ENCODE data around the gene CSNK1D.

Gene CSNK1D

DNA sequence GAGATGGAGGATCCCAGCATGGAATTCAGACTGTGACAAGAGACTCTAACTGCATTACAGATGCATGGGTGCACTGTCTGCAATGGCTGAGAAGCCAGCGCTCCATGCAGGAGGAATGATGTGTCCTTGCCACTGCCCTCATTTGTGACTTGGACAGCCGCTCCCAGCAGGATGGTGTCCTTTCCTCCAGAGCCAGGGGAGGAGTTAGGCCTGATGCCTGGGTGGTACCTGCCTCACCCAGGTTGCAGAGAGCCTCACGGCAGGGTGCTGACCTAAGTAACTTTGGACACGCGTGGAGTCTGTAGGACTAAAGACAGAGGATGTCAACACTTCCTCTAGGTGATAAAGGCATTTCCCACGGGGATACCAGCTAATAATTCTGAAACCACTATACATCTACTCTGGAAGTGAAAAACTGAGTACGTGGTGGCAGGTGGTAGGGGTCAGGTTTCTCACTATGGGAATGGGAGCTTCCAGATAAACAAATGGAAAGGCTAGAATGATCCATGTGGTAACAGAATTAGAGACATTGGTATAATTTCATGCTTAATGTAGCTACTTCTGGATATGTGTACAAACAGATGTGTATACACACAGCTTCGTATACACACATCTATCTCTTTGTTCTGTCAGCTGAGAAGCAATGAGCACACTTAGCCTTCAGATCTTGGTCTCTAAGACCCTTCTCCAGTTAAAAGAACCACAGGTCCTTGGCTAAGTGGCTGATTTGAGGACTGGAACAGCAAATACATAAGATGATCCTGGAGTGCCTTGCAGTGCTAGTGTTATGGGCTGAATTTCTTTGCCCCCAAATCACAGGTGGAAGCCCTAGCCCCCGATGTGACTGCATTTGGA is 13.7 kb upstream of the CSNK1D start:
- H3K4me1 ChIP-seq (ENCODE audit: control insufficient read depth, insufficient read depth, low read length) = peaks cover 49% of the 10 kb centered on the region
- H3K36me3 ChIP-seq (ENCODE audit: insufficient read depth, low read length) = no peaks in the 10 kb centered on the region
- H3K9me3 ChIP-seq (replicated peaks; ENCODE audit: low read length) = no peaks in the 10 kb centered on the region
- H3K4me2 ChIP-seq (ENCODE audit: low read length) = peak overlapping the region; percentile 54
- H3K27me3 ChIP-seq (ENCODE audit: control insufficient read depth, insufficient read depth, low read length) = no peaks in the 10 kb centered on the region
- H3K4me3 ChIP-seq (ENCODE audit: low read length) = peak overlapping the region; percentile 33
- peak overlapping the region; percentile 56 for H3K9ac ChIP-seq (ENCODE audit: low read depth, low read length)

DNA sequence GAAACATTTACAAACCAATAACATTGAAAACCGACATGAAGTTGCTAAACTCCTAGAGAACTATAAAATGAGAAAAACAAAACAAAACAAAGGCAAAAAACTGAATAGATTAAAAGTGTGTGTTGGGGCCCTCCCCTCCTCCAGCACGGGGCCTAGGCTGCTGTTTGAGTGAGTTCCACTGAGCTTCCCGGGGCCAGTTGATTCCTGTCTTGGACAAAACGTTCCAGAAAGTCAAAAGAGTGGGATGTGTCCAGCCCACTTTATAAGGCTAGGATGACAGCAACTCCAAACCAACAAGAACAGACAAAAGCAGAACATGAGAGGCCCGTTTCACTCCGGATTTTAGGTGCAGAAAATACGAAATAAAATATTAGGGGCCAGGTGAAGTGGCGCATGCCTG is 11.6 kb upstream of the CSNK1D start:
- Histone ChIP-seq H3K36me3 (ENCODE audit: insufficient read depth, low read length) (no peaks in the 10 kb centered on the region), H3K27me3 (ENCODE audit: control insufficient read depth, insufficient read depth, low read length) (no peaks in the 10 kb centered on the region), H3K4me2 (ENCODE audit: low read length) (no peak overlapping the region), H3K4me3 (ENCODE audit: low read length) (no peak overlapping the region), H3K9ac (ENCODE audit: low read depth, low read length) (no peak overlapping the region), H3K4me1 (ENCODE audit: control insufficient read depth, insufficient read depth, low read length) (peaks cover 55% of the 10 kb centered on the region), H3K9me3 (replicated peaks; ENCODE audit: low read length) (no peaks in the 10 kb centered on the region)

DNA sequence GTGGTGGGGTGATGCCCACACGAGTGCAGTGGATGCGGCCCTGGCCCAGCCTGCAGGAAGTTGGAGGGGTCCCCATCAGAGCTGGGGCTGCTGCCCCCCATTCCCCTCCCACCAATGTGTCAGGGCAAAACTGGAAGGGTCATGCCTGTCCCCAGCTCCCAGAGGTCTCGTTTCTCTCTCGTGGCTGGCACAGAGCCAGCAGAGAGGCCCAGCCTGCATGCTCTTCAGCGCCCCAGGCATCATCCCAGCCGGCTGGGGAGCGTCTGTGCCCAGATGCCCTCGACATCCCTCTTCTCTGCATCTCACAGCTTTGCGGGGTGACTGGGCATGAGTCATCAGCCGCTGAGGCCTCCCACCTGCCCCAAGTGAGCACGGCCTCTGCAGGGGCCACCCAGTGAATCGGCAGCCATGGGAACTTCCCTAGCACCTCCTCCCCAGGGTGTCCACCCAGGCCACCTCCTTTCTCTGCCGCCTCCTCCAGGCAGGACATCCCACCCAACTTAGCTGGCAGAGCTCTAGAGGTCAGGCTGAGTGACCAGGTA is 9.8 kb upstream of the CSNK1D start:
- H3K9me3 ChIP-seq (replicated peaks; ENCODE audit: low read length) = no peaks in the 10 kb centered on the region
- peaks cover 46% of the 10 kb centered on the region for H3K4me1 ChIP-seq (ENCODE audit: control insufficient read depth, insufficient read depth, low read length)
- no peaks in the 10 kb centered on the region for H3K36me3 ChIP-seq (ENCODE audit: insufficient read depth, low read length)
- H3K27me3 ChIP-seq (ENCODE audit: control insufficient read depth, insufficient read depth, low read length) = no peaks in the 10 kb centered on the region
- peak overlapping the region; percentile 20 for H3K4me3 ChIP-seq (ENCODE audit: low read length)
- peak overlapping the region; percentile 30 for H3K9ac ChIP-seq (ENCODE audit: low read depth, low read length)
- peak overlapping the region; percentile 42 for H3K4me2 ChIP-seq (ENCODE audit: low read length)

GRCh38 chr17:82282239-82283207 is 9.0 kb upstream of the CSNK1D start:
- Histone ChIP-seq H3K27me3 (ENCODE audit: control insufficient read depth, insufficient read depth, low read length) (no peaks in the 10 kb centered on the region), H3K4me1 (ENCODE audit: control insufficient read depth, insufficient read depth, low read length) (peaks cover 38% of the 10 kb centered on the region), H3K4me3 (ENCODE audit: low read length) (peak overlapping the region; percentile 20), H3K36me3 (ENCODE audit: insufficient read depth, low read length) (no peaks in the 10 kb centered on the region), H3K9ac (ENCODE audit: low read depth, low read length) (peak overlapping the region; percentile 30), H3K4me2 (ENCODE audit: low read length) (peak overlapping the region; percentile 42), H3K9me3 (replicated peaks; ENCODE audit: low read length) (no peaks in the 10 kb centered on the region)

GRCh38 chr17:82281502-82282238 is 8.2 kb upstream of the CSNK1D start:
- Histone ChIP-seq H3K27me3 (ENCODE audit: control insufficient read depth, insufficient read depth, low read length) (no peaks in the 10 kb centered on the region), H3K4me2 (ENCODE audit: low read length) (peak overlapping the region; percentile 42), H3K4me1 (ENCODE audit: control insufficient read depth, insufficient read depth, low read length) (peaks cover 32% of the 10 kb centered on the region), H3K9me3 (replicated peaks; ENCODE audit: low read length) (no peaks in the 10 kb centered on the region), H3K4me3 (ENCODE audit: low read length) (peak overlapping the region; percentile 7), H3K9ac (ENCODE audit: low read depth, low read length) (peak overlapping the region; percentile 26), H3K36me3 (ENCODE audit: insufficient read depth, low read length) (no peaks in the 10 kb centered on the region)

- Histone ChIP-seq H3K27me3 (ENCODE audit: control insufficient read depth, insufficient read depth, low read length) (no peaks in the 10 kb centered on the region), H3K4me1 (ENCODE audit: control insufficient read depth, insufficient read depth, low read length) (peaks cover 32% of the 10 kb centered on the region), H3K4me3 (ENCODE audit: low read length) (no peak overlapping the region)
Measured at GRCh38 chr17:82281076-82281475, 7.6 kb upstream of the CSNK1D start.

DNA sequence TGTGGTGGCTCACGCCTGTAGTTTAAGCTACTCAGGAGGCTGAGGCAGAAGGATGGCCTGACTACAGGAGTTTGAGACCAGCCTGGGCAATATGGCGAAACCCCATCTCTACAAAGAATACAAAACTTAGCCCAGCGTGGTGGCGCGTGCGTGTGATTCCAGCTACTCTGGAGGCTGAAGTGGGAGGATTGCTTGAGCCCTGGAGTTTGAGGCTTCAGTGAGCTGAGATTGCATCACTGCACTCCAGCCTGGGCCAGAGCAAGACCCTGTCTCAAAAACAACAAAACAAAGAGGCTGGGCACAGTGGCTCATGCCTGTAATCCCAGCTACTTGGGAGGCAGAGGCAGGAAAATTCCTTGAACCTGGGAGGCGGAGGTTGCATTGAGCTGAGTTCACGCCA is 7.0 kb upstream of the CSNK1D start:
- H3K9ac ChIP-seq (ENCODE audit: low read depth, low read length) = no peak overlapping the region
- H3K36me3 ChIP-seq (ENCODE audit: insufficient read depth, low read length) = no peaks in the 10 kb centered on the region
- no peak overlapping the region for H3K4me3 ChIP-seq (ENCODE audit: low read length)
- H3K4me1 ChIP-seq (ENCODE audit: control insufficient read depth, insufficient read depth, low read length) = peaks cover 32% of the 10 kb centered on the region
- H3K27me3 ChIP-seq (ENCODE audit: control insufficient read depth, insufficient read depth, low read length) = no peaks in the 10 kb centered on the region
- no peaks in the 10 kb centered on the region for H3K9me3 ChIP-seq (replicated peaks; ENCODE audit: low read length)
- no peak overlapping the region for H3K4me2 ChIP-seq (ENCODE audit: low read length)

More at GRCh38 chr17:82281076-82281475, 7.6 kb upstream of the CSNK1D start:
- no peaks in the 10 kb centered on the region for H3K9me3 ChIP-seq (replicated peaks; ENCODE audit: low read length)
- H3K36me3 ChIP-seq (ENCODE audit: insufficient read depth, low read length) = no peaks in the 10 kb centered on the region
- H3K4me2 ChIP-seq (ENCODE audit: low read length) = no peak overlapping the region
- no peak overlapping the region for H3K9ac ChIP-seq (ENCODE audit: low read depth, low read length)

GRCh38 chr17:82278786-82279391 is 5.4 kb upstream of the CSNK1D start:
- H3K9me3 ChIP-seq (replicated peaks; ENCODE audit: low read length) = no peaks in the 10 kb centered on the region
- no peak overlapping the region for H3K9ac ChIP-seq (ENCODE audit: low read depth, low read length)
- no peak overlapping the region for H3K4me2 ChIP-seq (ENCODE audit: low read length)
- no peaks in the 10 kb centered on the region for H3K27me3 ChIP-seq (ENCODE audit: control insufficient read depth, insufficient read depth, low read length)
- H3K36me3 ChIP-seq (ENCODE audit: insufficient read depth, low read length) = no peaks in the 10 kb centered on the region
- H3K4me3 ChIP-seq (ENCODE audit: low read length) = no peak overlapping the region
- peaks cover 31% of the 10 kb centered on the region for H3K4me1 ChIP-seq (ENCODE audit: control insufficient read depth, insufficient read depth, low read length)

- Histone ChIP-seq H3K27me3 (ENCODE audit: control insufficient read depth, insufficient read depth, low read length) (no peaks in the 10 kb centered on the region), H3K9ac (ENCODE audit: low read depth, low read length) (no peak overlapping the region), H3K4me1 (ENCODE audit: control insufficient read depth, insufficient read depth, low read length) (peaks cover 29% of the 10 kb centered on the region), H3K4me2 (ENCODE audit: low read length) (no peak overlapping the region), H3K9me3 (replicated peaks; ENCODE audit: low read length) (no peaks in the 10 kb centered on the region), H3K36me3 (ENCODE audit: insufficient read depth, low read length) (no peaks in the 10 kb centered on the region), H3K4me3 (ENCODE audit: low read length) (no peak overlapping the region)
Measured at GRCh38 chr17:82278308-82278707, 4.8 kb upstream of the CSNK1D start.

GRCh38 chr17:82277851-82278250 is 4.4 kb upstream of the CSNK1D start:
- H3K4me3 ChIP-seq (ENCODE audit: low read length) = no peak overlapping the region
- H3K9ac ChIP-seq (ENCODE audit: low read depth, low read length) = no peak overlapping the region
- no peaks in the 10 kb centered on the region for H3K27me3 ChIP-seq (ENCODE audit: control insufficient read depth, insufficient read depth, low read length)
- no peaks in the 10 kb centered on the region for H3K9me3 ChIP-seq (replicated peaks; ENCODE audit: low read length)
- H3K36me3 ChIP-seq (ENCODE audit: insufficient read depth, low read length) = no peaks in the 10 kb centered on the region
- H3K4me1 ChIP-seq (ENCODE audit: control insufficient read depth, insufficient read depth, low read length) = peaks cover 24% of the 10 kb centered on the region
- no peak overlapping the region for H3K4me2 ChIP-seq (ENCODE audit: low read length)
